Mesenchymal stem cell (in vitro differentiated cells and primary cell): ENCODE results near the gene MYLK.
A peak's percentile ranks its signal among the peaks of the same experiment; 100 is the strongest.

Experiments used
- DNase-seq: peaks from one replicate; pipeline ENCODE4 v3.0.0-alpha.2; 2013
- H2AFZ ChIP-seq: one replicate; pipeline ENCODE4 v1.6.1; 2013; ENCODE audit warnings: low read depth, mild to moderate bottlenecking, control low read depth, inconsistent platforms, low read length, moderate library complexity
- H2AK5ac ChIP-seq: 2 replicates; pipeline ENCODE4 v1.6.1; 2013; ENCODE audit warnings: low read length, moderate library complexity, mild to moderate bottlenecking, inconsistent platforms; ENCODE audit not compliant: severe bottlenecking
- H2BK120ac ChIP-seq: one replicate; pipeline ENCODE4 v1.6.1; 2013; ENCODE audit warnings: low read depth, mild to moderate bottlenecking, inconsistent platforms, low read length, moderate library complexity
- H2BK12ac ChIP-seq, 2 experiments: one replicate each; pipeline ENCODE4 v1.6.1; 2013; ENCODE audit warnings: inconsistent platforms in 2 of 2, low read length in 2 of 2, mild to moderate bottlenecking in 2 of 2, moderate library complexity in 2 of 2, control low read depth in 1 of 2
- H2BK15ac ChIP-seq: one replicate; pipeline ENCODE4 v1.6.1; 2013; ENCODE audit warnings: mild to moderate bottlenecking, low read depth, inconsistent platforms; ENCODE audit not compliant: poor library complexity, severe bottlenecking
- H2BK5ac ChIP-seq: 2 replicates; pipeline ENCODE4 v1.6.1; 2013; ENCODE audit warnings: low read depth, mild to moderate bottlenecking, low read length, control low read depth, inconsistent platforms; ENCODE audit not compliant: poor library complexity, severe bottlenecking
- H3K14ac ChIP-seq, 2 experiments: one replicate each; pipeline ENCODE4 v1.6.1; 2013; ENCODE audit warnings: inconsistent platforms in 2 of 2, low read length in 2 of 2, control low read depth in 1 of 2, mild to moderate bottlenecking in 1 of 2, moderate library complexity in 1 of 2
- H3K18ac ChIP-seq, 2 experiments: one replicate each; pipeline ENCODE4 v1.6.1; 2013; ENCODE audit warnings: inconsistent platforms in 2 of 2, low read length in 2 of 2, control low read depth in 1 of 2, low read depth in 1 of 2, mild to moderate bottlenecking in 1 of 2
- H3K23ac ChIP-seq, 2 experiments: one replicate each; pipeline ENCODE4 v1.6.1; 2013; ENCODE audit warnings: inconsistent platforms in 2 of 2, low read length in 2 of 2, mild to moderate bottlenecking in 2 of 2, moderate library complexity in 2 of 2, control low read depth in 1 of 2
- H3K27ac ChIP-seq: 2 replicates; pipeline ENCODE4 v1.5.1; 2013; ENCODE audit warnings: mild to moderate bottlenecking, moderate library complexity, low read length, control low read depth, inconsistent platforms; ENCODE audit not compliant: poor library complexity, severe bottlenecking
- H3K27me3 ChIP-seq, 2 experiments: 2 replicates each; pipeline versions ENCODE4 v1.6.1 to v1.7.0; 2013; ENCODE audit warnings: low read length in 2 of 2, mild to moderate bottlenecking in 2 of 2, moderate library complexity in 2 of 2, control low read depth in 1 of 2, inconsistent platforms in 1 of 2; ENCODE audit not compliant: control insufficient read depth in 1 of 2, insufficient read depth in 1 of 2
- H3K36me3 ChIP-seq, 2 experiments: 2 replicates each; pipeline versions ENCODE4 v1.6.1 to v1.7.0; 2013; ENCODE audit warnings: low read length in 2 of 2, control low read depth in 1 of 2, inconsistent platforms in 1 of 2, low read depth in 1 of 2, mild to moderate bottlenecking in 1 of 2; ENCODE audit not compliant: insufficient read depth in 2 of 2, control insufficient read depth in 1 of 2
- H3K4ac ChIP-seq, 2 experiments: one replicate each; pipeline ENCODE4 v1.6.1; 2013; ENCODE audit warnings: inconsistent platforms in 2 of 2, low read length in 2 of 2, mild to moderate bottlenecking in 2 of 2, moderate library complexity in 2 of 2, control low read depth in 1 of 2, low read depth in 1 of 2
- H3K4me1 ChIP-seq: 2 replicates; pipeline ENCODE4 v1.6.1; 2013; ENCODE audit warnings: low read depth, low read length, control low read depth; ENCODE audit not compliant: control insufficient read depth, insufficient read depth
- H3K4me2 ChIP-seq: 2 replicates; pipeline ENCODE4 v1.6.1; 2013; ENCODE audit warnings: low read length, mild to moderate bottlenecking, inconsistent platforms; ENCODE audit not compliant: poor library complexity, severe bottlenecking
- H3K4me3 ChIP-seq, 2 experiments: 2 replicates each; pipeline versions ENCODE4 v1.5.1 to v1.7.0; 2013; ENCODE audit warnings: low read length in 2 of 2, mild to moderate bottlenecking in 2 of 2, control low read depth in 1 of 2, low read depth in 1 of 2; ENCODE audit not compliant: insufficient read depth in 1 of 2
- H3K79me1 ChIP-seq: replicated peaks from 2 replicates; pipeline ENCODE4 v1.6.1; 2013; ENCODE audit warnings: mild to moderate bottlenecking, control low read depth, low read length, inconsistent platforms; ENCODE audit not compliant: poor library complexity, severe bottlenecking
- H3K9ac ChIP-seq: 2 replicates; pipeline ENCODE4 v1.7.0; 2013; ENCODE audit warnings: mild to moderate bottlenecking, low read length, moderate library complexity
- H3K9me3 ChIP-seq: 2 replicates; pipeline ENCODE4 v1.7.0; 2013; ENCODE audit warnings: mild to moderate bottlenecking, low read length; ENCODE audit not compliant: control insufficient read depth
- H4K8ac ChIP-seq: one replicate; pipeline ENCODE4 v1.6.1; 2013; ENCODE audit warnings: inconsistent platforms, mild to moderate bottlenecking, low read length, moderate library complexity
- H4K91ac ChIP-seq: one replicate; pipeline ENCODE4 v1.6.1; 2013; ENCODE audit warnings: mild to moderate bottlenecking, low read length, inconsistent platforms
- WGBS: methylation state at CpG from one replicate; pipeline ENCODE4 v1.1.7; 2013; ENCODE audit warnings: mixed read lengths; 5-methylcytosine and 5-hydroxymethylcytosine counted together

MYLK gene

DNA sequence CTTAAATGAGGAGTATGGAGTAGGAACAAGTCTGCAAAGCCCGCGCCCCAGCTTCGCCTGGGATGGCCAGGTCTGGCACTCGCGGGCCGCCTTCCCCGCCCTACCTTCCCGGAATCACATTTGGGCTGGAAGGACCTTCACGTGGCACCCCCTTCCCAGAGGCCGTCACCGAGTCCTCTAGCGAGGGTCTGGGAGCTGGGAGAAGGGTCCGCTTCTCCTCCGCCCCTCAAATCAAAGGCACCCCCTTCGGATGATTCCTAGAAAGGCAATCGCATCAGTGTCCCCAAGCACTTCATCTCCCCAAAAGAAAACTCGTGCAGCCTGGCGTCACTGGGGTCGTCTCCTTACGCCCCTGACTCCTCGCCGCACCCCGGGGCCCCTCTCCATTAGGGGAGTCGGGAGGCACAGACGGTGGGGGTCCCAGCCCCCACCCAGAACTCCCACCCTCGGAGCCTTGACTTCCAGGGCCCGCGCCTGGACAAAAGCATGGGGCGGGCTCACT, 380 bp downstream of the MYLK start:
- H3K23ac ChIP-seq, result no peak overlapping the region
- peak overlapping the region; percentile 11 to 61 for H2BK12ac ChIP-seq
- H3K4me1 ChIP-seq, result peaks cover 22% of the 10 kb centered on the region
- peak; percentile 32 for DNase-seq
- no peaks in the 10 kb centered on the region for H3K9me3 ChIP-seq
- H3K27me3 ChIP-seq, result no peaks in the 10 kb centered on the region
- peak overlapping the region; percentile 75 for H4K8ac ChIP-seq
- under 1% methylated on average over 24 of the region's 29 CpGs for WGBS
- peak overlapping the region; percentile 89 for H2BK120ac ChIP-seq
- peak overlapping the region; percentile 87 for H3K4me2 ChIP-seq
- H3K36me3 ChIP-seq, result peaks cover 0 to 15% of the 10 kb centered on the region in 2 experiments
- peak overlapping the region; percentile 76 for H2AFZ ChIP-seq
- peak overlapping the region; percentile 85 for H3K9ac ChIP-seq
- peak overlapping the region; percentile 50 for H4K91ac ChIP-seq
- H2BK5ac ChIP-seq, result peak overlapping the region; percentile 81
- H3K4me3 ChIP-seq, result peak overlapping the region; percentile 89
- H3K4ac ChIP-seq, result peak overlapping the region; percentile 6 to 88
- peak overlapping the region; percentile 60 for H3K27ac ChIP-seq
- peaks cover 1% of the 10 kb centered on the region for H3K79me1 ChIP-seq
- peak overlapping the region; percentile 43 to 82 for H3K14ac ChIP-seq
- no peak overlapping the region for H2BK15ac ChIP-seq
- H3K18ac ChIP-seq, result peak overlapping the region; percentile 64 to 91
- H2AK5ac ChIP-seq, result peak overlapping the region; percentile 86

DNA sequence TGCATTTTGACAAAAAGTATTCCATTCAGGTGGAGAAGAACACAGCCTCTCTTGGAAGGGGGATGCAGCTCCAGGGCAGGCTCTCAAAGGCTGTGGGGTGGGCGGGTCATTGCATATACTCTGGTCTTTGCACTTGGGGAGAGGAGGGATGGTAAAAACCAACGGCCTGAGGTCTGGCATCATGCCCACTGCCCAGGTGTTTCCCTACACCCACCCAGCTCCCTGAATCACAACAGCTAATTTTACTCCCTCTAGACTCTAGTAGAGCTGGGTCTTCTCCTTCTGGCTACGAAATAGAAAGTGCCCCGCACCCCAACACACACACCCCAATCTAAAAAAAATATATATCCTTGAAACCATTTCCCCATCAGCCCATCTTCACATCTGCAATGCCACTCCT, 1.0 kb downstream of the MYLK start:
- H3K27ac ChIP-seq, result peak overlapping the region; percentile 60
- H3K36me3 ChIP-seq, result peaks cover 0 to 21% of the 10 kb centered on the region in 2 experiments
- H3K4ac ChIP-seq, result no peak overlapping the region
- H2BK12ac ChIP-seq, result no peak overlapping the region
- H2BK5ac ChIP-seq, result no peak overlapping the region
- H4K91ac ChIP-seq, result no peak overlapping the region
- DNase-seq, result no peak
- H3K18ac ChIP-seq, result no peak overlapping the region
- H2AK5ac ChIP-seq, result no peak overlapping the region
- peak overlapping the region; percentile 60 for H2BK15ac ChIP-seq
- WGBS, result 64% methylated on average over 4 of the region's 4 CpGs
- no peak overlapping the region for H2BK120ac ChIP-seq
- peaks cover 1% of the 10 kb centered on the region for H3K79me1 ChIP-seq
- H3K4me2 ChIP-seq, result peak overlapping the region; percentile 87
- no peak overlapping the region for H3K23ac ChIP-seq
- H2AFZ ChIP-seq, result no peak overlapping the region
- peak overlapping the region; percentile 89 for H3K4me3 ChIP-seq
- H4K8ac ChIP-seq, result no peak overlapping the region
- no peak overlapping the region for H3K14ac ChIP-seq
- H3K4me1 ChIP-seq, result peaks cover 23% of the 10 kb centered on the region
- H3K27me3 ChIP-seq, result no peaks in the 10 kb centered on the region
- no peaks in the 10 kb centered on the region for H3K9me3 ChIP-seq
- peak overlapping the region; percentile 85 for H3K9ac ChIP-seq

DNA sequence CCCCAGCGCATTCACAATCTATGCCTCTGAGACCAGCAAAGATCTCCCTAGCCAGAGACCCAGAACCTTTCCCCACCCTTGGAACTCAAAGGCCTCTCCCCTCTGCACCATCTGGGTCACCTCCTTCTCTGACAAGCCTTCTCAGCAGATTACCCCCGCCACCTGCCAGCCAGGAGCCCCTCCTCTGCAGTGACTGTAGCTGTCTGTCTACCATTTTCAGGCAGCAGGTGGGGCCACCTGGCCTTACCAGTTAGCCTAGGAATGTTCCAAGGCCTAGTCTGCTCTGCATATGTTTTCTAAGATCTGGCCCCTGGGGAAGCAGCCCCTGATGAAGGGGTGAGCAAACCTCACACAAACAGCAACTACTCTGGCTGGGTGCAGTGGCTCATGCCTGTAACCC, 2.4 kb downstream of the MYLK start:
- Histone ChIP-seq H2BK5ac (no peak overlapping the region), H3K27ac (no peak overlapping the region), H2AK5ac (peak overlapping the region; percentile 14), H3K36me3 (peaks cover 0 to 28% of the 10 kb centered on the region in 2 experiments), H2AFZ (no peak overlapping the region), H3K79me1 (peaks cover 1% of the 10 kb centered on the region), H3K4ac (peak overlapping the region in 1 of 2 experiments; percentile 13), H2BK15ac (no peak overlapping the region), H3K9ac (no peak overlapping the region), H3K14ac (no peak overlapping the region), H4K91ac (no peak overlapping the region), H3K4me3 (no peak overlapping the region), H2BK120ac (no peak overlapping the region), H3K23ac (no peak overlapping the region), H3K4me1 (peaks cover 28% of the 10 kb centered on the region), H3K27me3 (no peaks in the 10 kb centered on the region), H3K18ac (peak overlapping the region in 1 of 2 experiments; percentile 58), H3K9me3 (no peaks in the 10 kb centered on the region), H2BK12ac (peak overlapping the region in 1 of 2 experiments; percentile 17), H3K4me2 (peak overlapping the region; percentile 55), H4K8ac (no peak overlapping the region)
- WGBS, result 94% methylated on average over 2 of the region's 2 CpGs
- DNase-seq, result no peak

DNA sequence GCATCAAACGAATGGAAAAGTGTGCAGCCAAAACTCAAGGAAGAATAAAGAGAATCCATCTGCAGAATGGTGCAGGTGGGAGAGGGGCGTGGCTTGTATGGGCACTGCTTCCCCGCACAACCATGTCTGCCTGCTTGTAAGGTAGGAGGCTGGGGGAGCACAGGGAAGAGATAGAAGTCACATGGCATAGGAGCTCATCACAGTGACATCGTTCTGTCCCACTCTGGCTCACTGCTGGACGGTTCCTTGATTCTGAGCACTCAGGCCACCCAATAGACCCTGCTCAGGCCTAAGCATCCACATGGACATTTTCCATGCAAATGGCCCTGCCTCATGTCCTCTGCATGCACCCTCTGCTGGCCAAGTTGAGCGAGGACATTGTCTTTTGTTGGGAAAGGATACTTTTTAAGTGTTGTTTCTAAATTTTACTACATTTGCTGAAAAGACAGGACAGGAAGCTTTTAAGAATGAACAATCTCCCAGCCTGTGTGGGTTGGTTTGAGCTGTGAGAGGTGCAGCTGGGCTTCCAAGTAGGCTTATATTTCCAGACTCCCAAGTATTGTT, 3.1 kb downstream of the MYLK start:
- H3K4me3 ChIP-seq, result no peak overlapping the region
- H4K91ac ChIP-seq, result peak overlapping the region; percentile 66
- WGBS, result 73% methylated on average over 6 of the region's 6 CpGs

More for the DNA sequence above, 3.1 kb downstream of the MYLK start:
- Histone ChIP-seq H2BK120ac (no peak overlapping the region), H3K18ac (no peak overlapping the region), H3K27ac (peak overlapping the region; percentile 43), H3K23ac (no peak overlapping the region), H3K36me3 (peaks cover 2 to 28% of the 10 kb centered on the region in 2 experiments), H3K79me1 (peaks cover 1% of the 10 kb centered on the region), H2BK15ac (peak overlapping the region; percentile 40), H3K4ac (no peak overlapping the region), H2BK12ac (peak overlapping the region; percentile 9 to 24), H3K4me2 (peak overlapping the region; percentile 23), H4K8ac (peak overlapping the region; percentile 53), H3K14ac (no peak overlapping the region), H2AK5ac (peak overlapping the region; percentile 20), H2BK5ac (no peak overlapping the region), H3K9me3 (no peaks in the 10 kb centered on the region), H3K9ac (no peak overlapping the region), H3K4me1 (peaks cover 28% of the 10 kb centered on the region), H3K27me3 (no peaks in the 10 kb centered on the region), H2AFZ (no peak overlapping the region)
- peak; percentile 61 for DNase-seq
